Liver (tissue), 3 donors: ENCODE data around the gene GNG4.

Experiments used
- ATF3 ChIP-seq: IDR thresholded peaks from 2 replicates; pipeline ENCODE4 v1.6.1; 2016; ENCODE audit warnings: antibody characterized with exemption
- CTCF ChIP-seq: fragments of 150-350 bp; IDR thresholded peaks from 2 replicates; pipeline ENCODE4 v1.5.1; 2017; ENCODE audit warnings: improper control_type of control experiment, low read depth, low read length; ENCODE audit not compliant: missing input control
- EGR1 ChIP-seq, 2 donors: IDR thresholded peaks; 2 replicates each; pipeline ENCODE4 v1.6.1; 2016 to 2018; ENCODE audit warnings: antibody characterized with exemption in 2 of 2, low read depth in 2 of 2
- FOXA1 ChIP-seq: IDR thresholded peaks from 2 replicates; pipeline ENCODE4 v1.6.1; 2016; ENCODE audit warnings: antibody characterized with exemption
- GABPA ChIP-seq, 2 donors: IDR thresholded peaks in 1 of 2; conservative IDR thresholded peaks in 1 of 2; 2 replicates each; pipeline ENCODE4 v1.6.1; 2016; ENCODE audit warnings: antibody characterized with exemption in 2 of 2, mild to moderate bottlenecking in 1 of 2, moderate library complexity in 1 of 2
- JUND ChIP-seq, 2 donors: IDR thresholded peaks; 2 replicates each; pipeline ENCODE4 v1.6.1; 2016; ENCODE audit warnings: antibody characterized with exemption in 2 of 2
- MAX ChIP-seq: IDR thresholded peaks from 2 replicates; pipeline ENCODE4 v1.6.1; 2016; ENCODE audit warnings: antibody characterized with exemption
- RAD21 ChIP-seq, 2 donors: IDR thresholded peaks; 2 replicates each; pipeline ENCODE4 v1.6.1; 2016; ENCODE audit warnings: antibody characterized with exemption in 2 of 2, mild to moderate bottlenecking in 2 of 2
- REST ChIP-seq: IDR thresholded peaks from 2 replicates; pipeline ENCODE4 v1.6.1; 2016; ENCODE audit warnings: antibody characterized with exemption, mild to moderate bottlenecking
- TAF1 ChIP-seq: conservative IDR thresholded peaks from 2 replicates; pipeline ENCODE4 v1.6.1; 2016; ENCODE audit warnings: antibody characterized with exemption, mild to moderate bottlenecking
- ZBTB33 ChIP-seq: IDR thresholded peaks from 2 replicates; pipeline ENCODE4 v1.6.1; 2016; ENCODE audit warnings: antibody characterized with exemption
- donor health status: healthy.
- donor health status: healthy.

GRCh38 chr1:235504122-235504493, 145.5 kb downstream of the GNG4 start, which contains the start of gene B3GALNT2:
- TF ChIP-seq CTCF (no peak), RAD21 (IDR thresholded peaks at IDR 0.05) (no peak), FOXA1 (no peak), ZBTB33 (no peak), TAF1 (no peak), ATF3 (no peak), GABPA (IDR thresholded peaks at IDR 0.05 in 1 of 2, conservative IDR thresholded peaks at IDR 0.05 in 1 of 2) (no peak), EGR1 (IDR thresholded peaks at IDR 0.05; ENCODE audit: low read depth in 2 of 2) (no peak), MAX (no peak), JUND (IDR thresholded peaks at IDR 0.05) (no peak), REST (no peak)
